H54 (cell line): ENCODE data around the gene GNG7.
"Not testable (repeated sequence)": the region's sequence is repeated elsewhere in the genome, so short reads cannot be mapped to it uniquely, and the experiment has no call there.

ENCODE experiments used
- DNase-seq: peaks from one replicate; pipeline ENCODE4 v3.0.0; 2011; ENCODE audit warnings: low spot score, mixed read lengths; ENCODE audit not compliant: insufficient read length
- FAIRE-seq: peaks from 3 replicates; lab custom pipeline; 2011; peaks lifted over from hg19 to GRCh38; lab: Jason Lieb, UNC
- POLR2A ChIP-seq: IDR thresholded peaks from 2 replicates; pipeline ENCODE4 v1.6.1; 2011; ENCODE audit warnings: low read depth, mild to moderate bottlenecking, low read length

Gene GNG7

DNA sequence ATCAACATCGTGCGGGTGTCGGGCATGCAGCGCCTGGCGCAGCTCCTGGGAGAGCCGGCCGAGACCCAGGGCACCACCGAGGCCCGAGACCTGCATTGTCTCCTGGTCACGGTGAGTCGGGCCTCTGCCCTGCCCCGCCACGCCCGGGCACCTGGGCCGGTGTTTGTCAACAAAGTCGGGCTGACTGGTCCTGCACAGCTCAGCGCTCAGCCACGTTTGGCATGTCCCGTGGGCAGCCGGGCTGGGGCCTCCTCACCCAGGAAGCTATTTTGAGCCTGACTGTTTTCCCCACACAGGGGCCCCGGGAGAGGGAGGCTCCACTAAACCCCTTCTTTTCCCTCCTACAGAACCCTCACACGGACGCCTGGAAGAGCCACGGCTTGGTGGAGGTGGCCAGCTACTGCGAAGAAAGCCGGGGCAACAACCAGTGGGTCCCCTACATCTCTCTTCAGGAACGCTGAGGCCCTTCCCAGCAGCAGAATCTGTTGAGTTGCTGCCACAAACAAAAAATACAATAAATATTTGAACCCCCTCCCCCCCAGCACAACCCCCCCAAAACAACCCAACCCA lies 225.3 kb downstream of the GNG7 start:
- DNase-seq (no peak), FAIRE-seq (no peak)
- TF ChIP-seq POLR2A = no peak; the same call in 1 of the 2 replicates

DNA sequence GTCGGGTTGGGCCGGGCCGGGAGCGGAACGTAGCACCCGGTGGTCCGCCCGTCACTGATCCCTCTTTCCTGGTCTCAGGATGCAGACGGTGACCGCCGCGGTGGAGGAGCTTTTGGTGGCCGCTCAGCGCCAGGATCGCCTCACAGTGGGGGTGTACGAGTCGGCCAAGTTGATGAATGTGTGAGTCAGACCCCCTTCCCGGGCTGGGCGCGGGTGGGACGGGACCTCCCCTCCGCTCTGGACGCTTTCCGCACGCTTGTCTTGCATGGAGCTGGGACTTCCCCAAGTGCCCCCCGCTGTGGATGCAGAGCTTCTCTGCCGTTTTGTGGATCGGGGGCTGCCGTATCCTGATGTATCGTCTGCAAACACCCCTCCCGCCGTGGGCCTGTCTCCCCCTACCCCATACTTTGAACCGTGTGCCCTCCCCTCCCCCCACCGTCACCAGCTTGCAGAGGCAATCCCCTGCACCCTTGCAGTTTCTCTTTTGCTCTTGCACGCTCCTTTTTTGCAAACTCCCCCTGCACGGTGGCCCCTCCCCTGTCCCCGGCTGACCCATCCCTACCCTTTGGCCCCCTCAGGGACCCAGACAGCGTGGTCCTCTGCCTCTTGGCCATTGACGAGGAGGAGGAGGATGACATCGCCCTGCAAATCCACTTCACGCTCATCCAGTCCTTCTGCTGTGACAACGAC lies 225.9 kb downstream of the GNG7 start:
- no peak for DNase-seq
- TF ChIP-seq POLR2A = no peak
- no peak for FAIRE-seq

DNA sequence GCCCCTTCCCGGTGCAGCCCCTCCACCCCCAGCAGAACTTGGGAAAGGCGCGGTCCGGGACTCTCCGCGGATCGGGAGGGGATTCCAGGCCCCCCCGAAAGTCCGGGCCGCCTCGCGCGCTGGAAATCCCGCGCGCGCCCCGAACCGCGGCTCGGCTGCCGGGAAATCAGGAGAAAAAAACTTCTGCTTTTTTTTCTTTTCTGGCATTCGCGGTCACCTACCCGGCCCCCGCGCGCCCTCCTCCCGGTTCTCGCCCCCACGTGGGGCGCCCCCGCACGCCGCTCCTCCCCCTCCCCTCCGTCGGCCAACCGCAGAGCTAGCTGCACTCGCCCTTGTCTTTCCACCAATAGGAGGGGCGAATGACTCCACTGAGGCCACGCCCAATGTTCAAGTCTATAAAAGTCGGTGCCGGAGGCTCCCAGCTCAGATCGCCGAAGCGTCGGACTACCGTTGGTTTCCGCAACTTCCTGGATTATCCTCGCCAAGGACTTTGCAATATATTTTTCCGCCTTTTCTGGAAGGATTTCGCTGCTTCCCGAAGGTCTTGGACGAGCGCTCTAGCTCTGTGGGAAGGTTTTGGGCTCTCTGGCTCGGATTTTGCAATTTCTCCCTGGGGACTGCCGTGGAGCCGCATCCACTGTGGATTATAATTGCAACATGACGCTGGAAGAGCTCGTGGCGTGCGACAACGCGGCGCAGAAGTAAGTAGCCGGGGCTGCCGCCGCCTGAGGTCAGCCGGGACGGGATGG lies 226.6 kb downstream of the GNG7 start, which contains the start of gene GADD45B:
Gene GADD45B, plus strand, starts transcription at position 426 of the 749 bp plus-strand sequence. Its CDS starts 232 bp downstream, at position 658.
- peak; percentile 100 for TF ChIP-seq POLR2A
- FAIRE-seq (no peak), DNase-seq (peak; percentile 99)

DNA sequence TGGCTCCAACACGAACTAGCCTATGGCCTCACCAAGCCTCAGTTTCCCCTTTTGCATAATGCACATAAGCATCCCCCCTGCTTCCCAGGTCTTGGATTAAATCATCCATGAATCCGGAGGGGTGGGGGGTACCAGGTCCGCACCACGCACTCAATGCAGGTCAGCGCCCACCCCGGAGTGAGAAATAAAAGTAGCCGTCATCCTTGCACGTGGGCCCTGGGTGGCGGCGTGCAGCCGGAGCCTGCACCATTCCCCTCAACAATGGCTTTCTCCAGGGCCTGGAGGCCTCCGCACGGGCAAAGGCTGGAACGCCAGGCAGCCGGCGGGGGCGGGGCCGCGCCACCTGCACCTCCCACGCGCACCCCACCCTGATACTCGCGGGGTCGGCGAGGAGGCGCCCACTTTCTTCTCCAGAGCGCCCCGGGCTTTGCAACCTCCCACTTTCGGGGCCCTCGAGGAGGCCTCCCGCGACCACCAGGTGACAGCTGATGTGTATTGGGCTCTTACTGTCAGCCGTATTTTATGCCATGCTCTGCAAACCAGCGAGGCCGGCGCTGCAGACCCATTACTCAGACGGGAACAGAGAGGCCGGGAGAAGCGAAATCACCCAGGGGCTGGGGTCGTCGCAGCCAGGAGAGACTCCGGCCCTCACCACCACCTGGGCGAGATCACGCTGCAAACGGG lies 227.3 kb downstream of the GNG7 start:
- FAIRE-seq = no peak
- no peak for DNase-seq
- peak; percentile 27 for TF ChIP-seq POLR2A

DNA sequence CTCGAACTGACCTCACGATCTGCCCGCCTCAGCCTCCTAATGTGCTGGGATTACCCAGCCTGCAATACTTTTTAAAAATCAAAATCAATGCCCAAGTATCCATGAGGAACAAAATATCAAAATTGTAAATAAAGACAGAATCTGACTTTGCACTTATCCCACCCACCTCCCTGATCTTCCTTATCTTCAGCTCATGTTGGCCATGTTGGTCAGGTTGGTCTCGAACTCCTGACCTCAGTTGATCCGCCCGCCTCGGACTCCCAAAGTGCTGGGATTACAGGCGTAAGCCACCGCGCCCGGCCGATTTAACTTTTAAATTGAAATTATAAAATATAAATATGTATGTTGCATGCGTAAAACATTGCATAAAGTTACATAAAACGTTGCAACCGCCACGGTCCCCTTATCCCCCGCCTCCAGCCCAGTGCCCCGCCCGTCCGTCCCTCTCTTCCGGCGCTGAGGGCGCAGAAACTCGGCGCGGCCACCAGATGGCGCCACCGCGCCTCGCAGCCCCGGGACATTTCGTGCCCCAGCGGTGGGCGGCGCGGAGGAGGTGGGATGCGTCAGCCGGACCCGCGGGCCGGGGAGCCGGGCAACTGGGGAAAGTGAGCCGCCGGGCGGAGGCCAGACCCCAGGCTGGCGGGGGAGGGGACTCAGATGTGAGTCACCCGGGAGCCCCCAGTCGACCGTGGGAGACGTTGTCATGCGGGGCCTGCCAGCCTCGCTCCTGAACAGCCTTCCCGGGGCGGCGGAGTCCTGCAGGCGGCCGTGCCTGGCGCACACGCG lies 228.1 kb downstream of the GNG7 start:
- 0 out of 2 replicates have a peak, but pooled peaks have one; percentile 17 for TF ChIP-seq POLR2A
- FAIRE-seq (no peak), DNase-seq (peak; percentile 96)

DNA sequence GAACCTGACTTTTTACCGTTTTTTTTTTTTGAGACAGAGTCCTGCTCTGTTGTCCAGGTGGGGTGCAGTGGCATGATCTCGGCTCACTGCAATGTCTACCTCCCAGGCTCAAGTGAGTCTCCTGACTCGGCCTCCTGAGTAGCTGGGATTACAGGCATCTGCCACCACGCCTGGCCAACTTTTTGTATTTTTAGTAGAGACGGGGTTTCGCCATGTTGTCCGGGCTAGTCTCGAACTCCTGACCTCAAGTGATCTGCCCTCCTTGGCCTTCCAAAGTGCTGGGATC lies 232.6 kb downstream of the GNG7 start:
- DNase-seq, FAIRE-seq: not testable (repeated sequence)

DNA sequence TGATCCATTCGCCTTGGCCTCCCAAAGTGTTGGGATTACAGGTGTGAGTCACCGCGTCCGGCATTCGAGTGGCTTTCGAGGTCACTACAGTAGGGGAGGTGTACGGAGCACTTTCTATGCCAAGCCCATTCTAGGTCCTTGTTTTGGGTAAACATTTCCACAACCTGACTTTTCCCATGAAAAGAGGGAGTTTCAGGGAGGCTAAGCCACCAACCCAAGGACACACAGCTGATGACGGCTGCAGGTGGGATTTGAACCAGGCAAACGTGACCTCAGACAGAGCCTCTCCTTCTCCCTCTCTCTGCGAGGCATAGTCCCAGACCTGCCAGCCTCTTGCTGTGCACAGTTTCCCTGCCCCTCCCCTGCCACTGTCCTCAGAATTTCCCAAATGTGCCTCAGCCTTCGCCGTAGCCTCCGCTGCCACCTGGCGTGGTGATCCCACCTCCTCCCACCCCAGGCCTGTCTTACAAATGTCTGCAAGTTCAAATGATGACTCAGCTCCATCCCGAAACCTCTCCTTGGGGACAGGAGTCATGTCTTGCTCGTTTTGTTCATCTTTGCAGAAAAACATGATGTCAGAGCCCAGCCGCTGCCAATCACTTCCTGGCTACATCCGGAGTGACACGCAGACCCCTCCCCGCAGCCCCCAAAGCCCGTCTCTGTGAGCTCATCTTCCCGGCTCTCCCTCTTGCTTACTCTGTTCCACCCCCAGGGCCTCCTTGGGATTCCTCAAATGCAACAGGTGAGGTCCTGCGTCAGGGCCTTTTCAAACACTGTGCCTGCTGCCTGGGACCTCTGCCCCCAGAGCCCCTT lies 233.2 kb downstream of the GNG7 start:
- no peak for TF ChIP-seq POLR2A
- FAIRE-seq = no peak
- DNase-seq = peak; percentile 86

DNA sequence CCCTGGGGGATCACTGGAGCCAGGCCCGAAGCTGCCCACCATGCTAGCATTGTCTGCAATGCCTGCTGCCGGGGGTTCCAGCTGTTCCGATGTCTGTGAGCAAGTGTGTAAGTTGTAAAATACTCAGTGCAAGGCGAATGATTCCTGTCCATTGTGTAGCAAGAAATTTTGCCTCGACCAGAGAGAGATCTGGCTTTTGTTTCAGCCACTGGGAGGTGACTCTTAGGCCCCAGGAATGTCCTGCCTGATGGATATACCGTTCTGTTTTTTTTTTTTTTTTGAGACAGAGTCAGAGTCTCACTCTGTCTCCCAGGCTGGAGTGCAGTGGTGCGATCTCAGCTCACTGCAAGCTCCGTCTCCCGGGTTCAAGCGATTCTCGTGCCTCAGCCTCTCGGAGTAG lies 233.9 kb downstream of the GNG7 start:
- DNase-seq = no peak
- no peak for FAIRE-seq
- TF ChIP-seq POLR2A = no peak

DNA sequence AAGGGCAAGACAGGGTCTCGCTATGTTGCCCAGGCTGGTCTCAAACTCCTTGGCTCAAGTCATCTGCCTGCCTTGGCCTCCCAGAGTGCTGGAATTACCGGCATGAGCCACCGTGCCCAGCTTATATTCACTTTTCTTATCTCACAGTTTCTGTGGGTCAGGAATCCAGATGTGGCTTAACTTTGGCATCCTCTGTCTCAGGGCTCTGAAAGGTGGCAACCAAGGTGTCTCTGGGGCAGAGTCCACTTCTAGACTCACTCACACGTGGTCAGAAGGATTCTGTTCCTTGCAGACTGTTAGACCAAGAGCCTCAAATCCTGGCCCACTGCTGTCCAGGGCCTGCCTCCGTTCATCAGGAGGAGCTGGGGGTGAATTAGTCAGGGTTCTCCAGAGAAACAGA lies 238.1 kb downstream of the GNG7 start:
- DNase-seq = no peak
- no peak for FAIRE-seq
- TF ChIP-seq POLR2A = no peak

DNA sequence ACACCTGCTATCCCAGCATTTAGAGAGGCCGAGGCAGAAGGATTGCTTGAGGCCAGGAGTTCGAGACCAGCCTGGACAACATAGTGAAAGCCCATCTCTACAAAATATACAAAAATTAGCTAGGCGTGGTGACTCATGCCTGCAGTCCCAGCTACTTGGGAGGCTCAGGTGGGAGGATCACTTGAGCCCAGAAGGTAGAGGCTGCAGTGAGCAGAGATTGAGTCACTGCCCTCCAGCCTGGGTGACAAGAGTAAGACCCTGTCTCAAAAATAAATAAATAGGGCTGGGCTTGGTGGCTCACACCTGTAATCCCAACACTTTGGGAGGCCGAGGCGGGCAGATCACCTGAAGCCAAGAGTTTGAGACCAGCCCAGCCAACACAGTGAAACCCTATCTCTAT lies 238.8 kb downstream of the GNG7 start:
- DNase-seq, FAIRE-seq: not testable (repeated sequence)

DNA sequence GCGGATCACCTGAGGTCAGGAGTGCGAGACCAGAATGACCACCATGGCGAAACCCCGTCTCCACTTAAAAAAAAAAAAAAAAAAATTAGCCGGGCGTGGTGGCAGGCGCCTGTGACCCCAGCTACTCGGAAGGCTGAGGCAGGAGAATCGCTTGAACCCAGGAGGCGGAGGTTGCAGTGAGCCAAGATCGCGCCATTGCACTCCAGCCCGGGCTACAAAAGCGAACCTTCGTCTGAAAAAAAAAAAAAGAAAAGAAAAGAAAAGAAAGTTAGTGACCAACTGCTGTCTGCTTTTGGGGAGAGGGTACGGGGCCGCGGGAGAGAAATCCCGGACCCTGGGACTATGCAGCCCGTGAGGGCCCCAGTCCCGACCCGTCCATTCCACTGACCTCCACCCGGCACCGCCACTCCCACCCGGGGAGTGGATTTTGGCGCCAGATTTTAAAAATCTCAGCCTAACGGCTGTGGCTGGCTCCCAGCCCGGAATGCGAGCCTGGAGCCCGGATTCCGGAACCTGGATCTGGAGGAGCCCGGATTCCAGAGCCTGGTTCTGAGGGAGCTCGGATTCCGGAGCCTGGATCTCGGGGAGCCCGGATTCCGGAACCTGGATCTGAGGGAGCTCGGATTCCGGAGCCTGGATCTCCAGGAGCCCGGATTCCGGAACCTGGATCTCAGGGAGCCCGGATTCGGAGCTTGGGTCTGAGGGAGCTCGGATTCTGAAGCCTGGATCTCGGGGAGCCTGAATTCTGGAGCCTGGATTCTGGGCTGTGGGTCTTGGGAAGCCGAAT lies 239.7 kb downstream of the GNG7 start:
- peak; percentile 90 for DNase-seq
- TF ChIP-seq POLR2A = peak; percentile 59; the same call in 1 of the 2 replicates
- FAIRE-seq = no peak
